Measurements from ENCODE around the gene CLEC4A. TPM values are rescaled to one million over a fixed set of nuclear protein-coding genes. Genes with fewer than 3 reads are reported as not detected.

CLEC4A gene
- total RNA-seq, 2 experiments from 2014 or later, result 0.50 to 0.99 TPM

- TF ChIP-seq EZH2phosphoT487 (IDR thresholded peaks at IDR 0.05; ENCODE audit: borderline replicate concordance, low read depth, low read length), result no peak
- TF ChIP-seq, protein P1, sequence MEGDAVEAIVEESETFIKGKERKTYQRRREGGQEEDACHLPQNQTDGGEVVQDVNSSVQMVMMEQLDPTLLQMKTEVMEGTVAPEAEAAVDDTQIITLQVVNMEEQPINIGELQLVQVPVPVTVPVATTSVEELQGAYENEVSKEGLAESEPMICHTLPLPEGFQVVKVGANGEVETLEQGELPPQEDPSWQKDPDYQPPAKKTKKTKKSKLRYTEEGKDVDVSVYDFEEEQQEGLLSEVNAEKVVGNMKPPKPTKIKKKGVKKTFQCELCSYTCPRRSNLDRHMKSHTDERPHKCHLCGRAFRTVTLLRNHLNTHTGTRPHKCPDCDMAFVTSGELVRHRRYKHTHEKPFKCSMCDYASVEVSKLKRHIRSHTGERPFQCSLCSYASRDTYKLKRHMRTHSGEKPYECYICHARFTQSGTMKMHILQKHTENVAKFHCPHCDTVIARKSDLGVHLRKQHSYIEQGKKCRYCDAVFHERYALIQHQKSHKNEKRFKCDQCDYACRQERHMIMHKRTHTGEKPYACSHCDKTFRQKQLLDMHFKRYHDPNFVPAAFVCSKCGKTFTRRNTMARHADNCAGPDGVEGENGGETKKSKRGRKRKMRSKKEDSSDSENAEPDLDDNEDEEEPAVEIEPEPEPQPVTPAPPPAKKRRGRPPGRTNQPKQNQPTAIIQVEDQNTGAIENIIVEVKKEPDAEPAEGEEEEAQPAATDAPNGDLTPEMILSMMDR (conservative IDR thresholded peaks at IDR 0.05; ENCODE audit: low read length), result no peak
- BruUV-seq (replicated peaks), result no TSS peak
- H3K9me2 ChIP-seq (ENCODE audit: insufficient read depth, low read length), result no peaks in the 10 kb centered on the region
- H3K9me3 ChIP-seq (ENCODE audit: low read length), result no peaks in the 10 kb centered on the region
- intact Hi-C loops (cut with micrococcal nuclease; ENCODE audit: unreplicated experiment), result no loop called here
- no peaks in the 10 kb centered on the region for H4K20me1 ChIP-seq (ENCODE audit: insufficient read depth, low read length)
- H3K36me3 ChIP-seq (ENCODE audit: insufficient read depth, low read length), result no peaks in the 10 kb centered on the region
- DNase-seq (ENCODE audit: low spot score), result no peak
- H3K79me2 ChIP-seq (ENCODE audit: insufficient read depth, low read depth, low read length), result no peaks in the 10 kb centered on the region
- no peak overlapping the region for H2AFZ ChIP-seq (ENCODE audit: low read length)
- H3K4me3 ChIP-seq (ENCODE audit: low read depth, low read length, poor library complexity, severe bottlenecking), result no peak overlapping the region
- H3K4me1 ChIP-seq (ENCODE audit: insufficient read depth, low read length, poor library complexity, severe bottlenecking), result no peaks in the 10 kb centered on the region
- ChIA-PET CTCF (ENCODE audit: unreplicated experiment) (no interaction called here), POLR2A (no interaction called here)
- no peak overlapping the region for H3K27ac ChIP-seq (ENCODE audit: low read depth, low read length, poor library complexity, severe bottlenecking)
- H3K4me2 ChIP-seq (ENCODE audit: low read length), result no peak overlapping the region
Observed at GRCh38 chr12:8143261-8143660, 19.8 kb downstream of the CLEC4A start.

DNA sequence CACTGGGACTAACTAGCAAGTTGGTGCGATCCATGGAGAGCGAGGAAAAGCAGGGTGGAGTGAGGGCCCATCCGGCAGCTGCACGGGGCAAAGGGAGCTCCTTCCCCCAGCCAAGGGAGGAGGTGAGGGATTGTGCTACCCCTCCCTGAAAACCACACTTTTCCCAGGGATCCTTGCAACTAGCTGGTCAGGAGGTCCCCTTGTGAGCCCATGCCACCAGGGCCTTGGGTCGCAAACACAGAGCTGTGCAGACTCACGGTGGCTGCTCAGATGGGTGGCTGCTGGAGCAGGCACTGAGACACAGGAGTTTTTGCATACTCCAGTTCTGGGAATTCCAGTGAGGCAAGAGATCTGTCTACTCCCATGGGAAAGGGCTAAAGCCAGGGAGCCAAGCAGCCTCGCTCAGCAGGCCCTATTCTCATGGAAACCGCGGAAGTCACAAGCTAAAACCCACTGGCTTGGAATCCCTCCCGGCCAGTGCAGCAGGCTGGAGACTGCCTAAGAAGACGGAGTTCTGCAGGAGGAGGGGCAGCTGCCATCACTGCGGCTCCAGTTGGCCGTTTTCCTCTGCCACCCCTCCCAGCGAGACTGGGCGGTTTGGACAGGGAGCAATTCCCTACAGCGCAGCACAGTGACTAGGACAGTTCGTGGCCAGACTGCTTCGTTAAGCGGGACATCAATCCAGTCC is 22.5 kb downstream of the CLEC4A start:
- no TSS peak for BruUV-seq (replicated peaks)
- H3K9me2 ChIP-seq (ENCODE audit: insufficient read depth, low read length), result no peaks in the 10 kb centered on the region
- no peaks in the 10 kb centered on the region for H3K79me2 ChIP-seq (ENCODE audit: insufficient read depth, low read depth, low read length)
- no peak overlapping the region for H3K4me2 ChIP-seq (ENCODE audit: low read length)
- H3K36me3 ChIP-seq (ENCODE audit: insufficient read depth, low read length), result no peaks in the 10 kb centered on the region
- no peak for TF ChIP-seq EZH2phosphoT487 (IDR thresholded peaks at IDR 0.05; ENCODE audit: borderline replicate concordance, low read depth, low read length)
- TF ChIP-seq, protein P1 (conservative IDR thresholded peaks at IDR 0.05; ENCODE audit: low read length), result no peak
- intact Hi-C loops (cut with micrococcal nuclease; ENCODE audit: unreplicated experiment), result no loop called here
- no peaks in the 10 kb centered on the region for H3K4me1 ChIP-seq (ENCODE audit: insufficient read depth, low read length, poor library complexity, severe bottlenecking)
- H3K9me3 ChIP-seq (ENCODE audit: low read length), result no peaks in the 10 kb centered on the region
- no peak overlapping the region for H3K27ac ChIP-seq (ENCODE audit: low read depth, low read length, poor library complexity, severe bottlenecking)
- no peak for DNase-seq (ENCODE audit: low spot score)
- no peak overlapping the region for H3K4me3 ChIP-seq (ENCODE audit: low read depth, low read length, poor library complexity, severe bottlenecking)
- no peak overlapping the region for H2AFZ ChIP-seq (ENCODE audit: low read length)
- ChIA-PET POLR2A (interaction anchor here (0.6 kb wide), 1 partner anchor 373 kb away, joined by 4 read pairs; no protein-coding TSS in a partner anchor), CTCF (ENCODE audit: unreplicated experiment) (no interaction called here)
- no peaks in the 10 kb centered on the region for H4K20me1 ChIP-seq (ENCODE audit: insufficient read depth, low read length)

- Histone ChIP-seq H2AFZ (ENCODE audit: low read length) (no peak overlapping the region), H3K9me3 (ENCODE audit: low read length) (no peaks in the 10 kb centered on the region), H3K79me2 (ENCODE audit: insufficient read depth, low read depth, low read length) (no peaks in the 10 kb centered on the region), H3K4me3 (ENCODE audit: low read depth, low read length, poor library complexity, severe bottlenecking) (no peak overlapping the region), H3K27ac (ENCODE audit: low read depth, low read length, poor library complexity, severe bottlenecking) (no peak overlapping the region), H3K36me3 (ENCODE audit: insufficient read depth, low read length) (no peaks in the 10 kb centered on the region), H3K4me1 (ENCODE audit: insufficient read depth, low read length, poor library complexity, severe bottlenecking) (no peaks in the 10 kb centered on the region), H3K9me2 (ENCODE audit: insufficient read depth, low read length) (no peaks in the 10 kb centered on the region), H4K20me1 (ENCODE audit: insufficient read depth, low read length) (no peaks in the 10 kb centered on the region), H3K4me2 (ENCODE audit: low read length) (no peak overlapping the region)
- no TSS peak for BruUV-seq (replicated peaks)
- ChIA-PET POLR2A (interaction anchor here (0.6 to 1.1 kb wide), 2 partner anchors 17 to 373 kb away, joined by 3 to 4 read pairs; no protein-coding TSS in a partner anchor), CTCF (ENCODE audit: unreplicated experiment) (no interaction called here)
- intact Hi-C loops (cut with micrococcal nuclease; ENCODE audit: unreplicated experiment), result no loop called here
- no peak for DNase-seq (ENCODE audit: low spot score)
- TF ChIP-seq EZH2phosphoT487 (IDR thresholded peaks at IDR 0.05; ENCODE audit: borderline replicate concordance, low read depth, low read length), result no peak
- TF ChIP-seq, protein P1 (conservative IDR thresholded peaks at IDR 0.05; ENCODE audit: low read length), result no peak
Observed at GRCh38 chr12:8146442-8146771, 23.0 kb downstream of the CLEC4A start.
